Gastroesophageal sphincter (tissue), 3 donors: Measurements from ENCODE around the gene HEMGN.

Experiments used
- EP300 ChIP-seq: sonication (generic); formaldehyde crosslinking; IDR thresholded peaks from one replicate; pipeline ENCODE4 v1.6.1; 2017; ENCODE audit warnings: antibody characterized with exemption, mild to moderate bottlenecking
- POLR2A ChIP-seq, 2 donors: fragments of 450-650 bp; IDR thresholded peaks; one replicate each; pipeline ENCODE4 v1.6.1; 2017; ENCODE audit warnings: antibody characterized with exemption in 2 of 2, mild to moderate bottlenecking in 2 of 2, moderate library complexity in 1 of 2
- POLR2AphosphoS5 ChIP-seq: sonication (generic); formaldehyde crosslinking; IDR thresholded peaks from one replicate; pipeline ENCODE4 v1.6.1; 2017; ENCODE audit warnings: antibody characterized with exemption
- TF ChIP-seq, protein P1 (sequence below), 4 experiments: fragments of 200-600 bp in 2 of 4; fragments of 450-650 bp in 2 of 4; sonication (generic) in 1 of 4; IDR thresholded peaks; one replicate each; pipeline ENCODE4 v1.5.1; 2017 to 2019; ENCODE audit warnings: antibody characterized with exemption in 4 of 4, mild to moderate bottlenecking in 2 of 4, moderate library complexity in 2 of 4

DNA sequence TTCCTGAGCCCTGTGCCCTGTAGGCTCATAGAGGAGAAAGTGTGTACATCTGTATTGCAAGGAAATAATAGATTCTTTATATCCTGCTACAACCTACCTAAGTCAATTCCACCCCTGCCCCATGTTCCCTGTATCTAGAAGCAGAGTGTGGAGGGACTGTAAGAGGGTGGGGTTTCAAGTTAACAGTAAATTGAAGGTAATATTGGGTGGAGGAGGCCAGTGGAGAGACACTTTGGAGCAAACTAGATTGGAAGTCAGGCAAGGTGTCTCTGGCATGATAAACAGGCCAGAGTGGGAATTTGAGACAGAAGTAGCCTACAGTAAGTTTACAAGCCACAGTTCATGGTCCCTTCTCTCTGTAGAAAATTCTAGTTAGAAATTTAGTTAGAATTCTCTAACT, 2.3 kb upstream of the HEMGN start:
- TF ChIP-seq, protein P1, sequence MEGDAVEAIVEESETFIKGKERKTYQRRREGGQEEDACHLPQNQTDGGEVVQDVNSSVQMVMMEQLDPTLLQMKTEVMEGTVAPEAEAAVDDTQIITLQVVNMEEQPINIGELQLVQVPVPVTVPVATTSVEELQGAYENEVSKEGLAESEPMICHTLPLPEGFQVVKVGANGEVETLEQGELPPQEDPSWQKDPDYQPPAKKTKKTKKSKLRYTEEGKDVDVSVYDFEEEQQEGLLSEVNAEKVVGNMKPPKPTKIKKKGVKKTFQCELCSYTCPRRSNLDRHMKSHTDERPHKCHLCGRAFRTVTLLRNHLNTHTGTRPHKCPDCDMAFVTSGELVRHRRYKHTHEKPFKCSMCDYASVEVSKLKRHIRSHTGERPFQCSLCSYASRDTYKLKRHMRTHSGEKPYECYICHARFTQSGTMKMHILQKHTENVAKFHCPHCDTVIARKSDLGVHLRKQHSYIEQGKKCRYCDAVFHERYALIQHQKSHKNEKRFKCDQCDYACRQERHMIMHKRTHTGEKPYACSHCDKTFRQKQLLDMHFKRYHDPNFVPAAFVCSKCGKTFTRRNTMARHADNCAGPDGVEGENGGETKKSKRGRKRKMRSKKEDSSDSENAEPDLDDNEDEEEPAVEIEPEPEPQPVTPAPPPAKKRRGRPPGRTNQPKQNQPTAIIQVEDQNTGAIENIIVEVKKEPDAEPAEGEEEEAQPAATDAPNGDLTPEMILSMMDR (IDR thresholded peaks at IDR 0.05): no peak
- TF ChIP-seq EP300: no peak
- TF ChIP-seq POLR2A (IDR thresholded peaks at IDR 0.05): no peak
- no peak for TF ChIP-seq POLR2AphosphoS5
